Prostate gland (tissue), 2 donors: ENCODE data around the gene ZBTB40.

Source experiments
- POLR2A ChIP-seq: fragments of 450-650 bp; IDR thresholded peaks from one replicate; pipeline ENCODE4 v1.6.1; 2016; ENCODE audit warnings: antibody characterized with exemption, mild to moderate bottlenecking
- POLR2AphosphoS5 ChIP-seq: sonication (generic); formaldehyde crosslinking; IDR thresholded peaks from one replicate; pipeline ENCODE4 v1.6.1; 2017; ENCODE audit warnings: antibody characterized with exemption
- TF ChIP-seq, protein P1 (sequence below), 4 experiments: fragments of 200-600 bp in 2 of 4; fragments of 450-650 bp in 2 of 4; sonication (generic) in 2 of 4; IDR thresholded peaks; 1 replicate in 3 of 4; 2 replicates in 1 of 4; pipeline ENCODE4 v1.5.1; 2016 to 2019; ENCODE audit warnings: antibody characterized with exemption in 4 of 4, mild to moderate bottlenecking in 2 of 4, moderate library complexity in 2 of 4

DNA sequence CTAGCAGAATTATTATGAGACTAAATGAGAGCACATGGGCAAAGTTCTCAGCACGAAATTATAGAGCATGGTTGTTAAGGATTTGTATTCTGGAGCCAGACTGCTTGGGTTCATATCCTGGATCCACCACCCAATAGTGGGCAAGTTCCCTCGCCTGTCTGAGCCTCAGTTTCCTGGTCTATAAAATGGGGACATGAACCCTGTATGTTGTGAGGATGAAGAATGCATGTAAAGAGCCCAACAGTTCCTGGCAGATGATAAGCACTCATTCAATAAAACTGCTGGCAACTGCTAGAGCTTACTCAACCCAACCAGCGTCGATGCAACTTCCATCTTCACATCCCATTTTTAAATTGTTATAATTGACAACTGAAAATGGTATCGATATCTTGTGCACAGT, 47.2 kb upstream of the ZBTB40 start:
- no peak for TF ChIP-seq POLR2A
- TF ChIP-seq, protein P1, sequence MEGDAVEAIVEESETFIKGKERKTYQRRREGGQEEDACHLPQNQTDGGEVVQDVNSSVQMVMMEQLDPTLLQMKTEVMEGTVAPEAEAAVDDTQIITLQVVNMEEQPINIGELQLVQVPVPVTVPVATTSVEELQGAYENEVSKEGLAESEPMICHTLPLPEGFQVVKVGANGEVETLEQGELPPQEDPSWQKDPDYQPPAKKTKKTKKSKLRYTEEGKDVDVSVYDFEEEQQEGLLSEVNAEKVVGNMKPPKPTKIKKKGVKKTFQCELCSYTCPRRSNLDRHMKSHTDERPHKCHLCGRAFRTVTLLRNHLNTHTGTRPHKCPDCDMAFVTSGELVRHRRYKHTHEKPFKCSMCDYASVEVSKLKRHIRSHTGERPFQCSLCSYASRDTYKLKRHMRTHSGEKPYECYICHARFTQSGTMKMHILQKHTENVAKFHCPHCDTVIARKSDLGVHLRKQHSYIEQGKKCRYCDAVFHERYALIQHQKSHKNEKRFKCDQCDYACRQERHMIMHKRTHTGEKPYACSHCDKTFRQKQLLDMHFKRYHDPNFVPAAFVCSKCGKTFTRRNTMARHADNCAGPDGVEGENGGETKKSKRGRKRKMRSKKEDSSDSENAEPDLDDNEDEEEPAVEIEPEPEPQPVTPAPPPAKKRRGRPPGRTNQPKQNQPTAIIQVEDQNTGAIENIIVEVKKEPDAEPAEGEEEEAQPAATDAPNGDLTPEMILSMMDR (IDR thresholded peaks at IDR 0.05), result no peak
- no peak for TF ChIP-seq POLR2AphosphoS5
